Liver (tissue), 9 donors: ENCODE results near the gene PDE6B. TPM values are rescaled to one million over a fixed set of nuclear protein-coding genes. Genes with fewer than 3 reads are reported as not detected.

Experiments
- DNase-seq: peaks from one replicate; pipeline ENCODE4 v3.0.0-alpha.2; 2017; ENCODE audit warnings: low spot score
- H3K27ac ChIP-seq, 2 donors: one replicate each; pipeline ENCODE4 v1.7.0; 2013; ENCODE audit warnings: inconsistent platforms in 2 of 2, low read length in 2 of 2, control low read depth in 1 of 2, low read depth in 1 of 2, mild to moderate bottlenecking in 1 of 2
- H3K27me3 ChIP-seq, 4 donors: one replicate each; pipeline versions ENCODE4 v1.6.1 to v1.7.0; 2013; ENCODE audit warnings: low read length in 3 of 4, inconsistent platforms in 1 of 4, mild to moderate bottlenecking in 1 of 4, moderate library complexity in 1 of 4; ENCODE audit not compliant: control insufficient read depth in 4 of 4, insufficient read depth in 4 of 4
- H3K36me3 ChIP-seq, 4 donors: one replicate each; pipeline versions ENCODE4 v1.6.1 to v1.7.0; 2013; ENCODE audit warnings: low read length in 3 of 4, mild to moderate bottlenecking in 3 of 4, low read depth in 1 of 4, moderate library complexity in 1 of 4; ENCODE audit not compliant: control insufficient read depth in 4 of 4, insufficient read depth in 3 of 4
- H3K4me1 ChIP-seq, 4 donors: one replicate each; pipeline versions ENCODE4 v1.6.1 to v1.7.0; 2013; ENCODE audit warnings: low read length in 3 of 4, mild to moderate bottlenecking in 3 of 4, moderate library complexity in 1 of 4; ENCODE audit not compliant: control insufficient read depth in 4 of 4, insufficient read depth in 4 of 4
- H3K4me3 ChIP-seq, 3 donors: one replicate each; pipeline versions ENCODE4 v1.6.1 to v1.7.0; 2013; ENCODE audit warnings: low read length in 3 of 3, control low read depth in 1 of 3, low read depth in 1 of 3, mild to moderate bottlenecking in 1 of 3
- H3K9ac ChIP-seq, 2 donors: one replicate each; pipeline ENCODE4 v1.7.0; 2013; ENCODE audit warnings: low read length in 2 of 2, mild to moderate bottlenecking in 2 of 2, moderate library complexity in 2 of 2, control low read depth in 1 of 2, low read depth in 1 of 2
- H3K9me3 ChIP-seq, 4 donors: one replicate each; pipeline versions ENCODE4 v1.6.1 to v1.7.0; 2013; ENCODE audit warnings: low read length in 3 of 4; ENCODE audit not compliant: control insufficient read depth in 4 of 4
- ATF3 ChIP-seq: IDR thresholded peaks from 2 replicates; pipeline ENCODE4 v1.6.1; 2016; ENCODE audit warnings: antibody characterized with exemption
- CTCF ChIP-seq: fragments of 150-350 bp; IDR thresholded peaks from 2 replicates; pipeline ENCODE4 v1.5.1; 2017; ENCODE audit warnings: improper control_type of control experiment, low read depth, low read length; ENCODE audit not compliant: missing input control
- EGR1 ChIP-seq, 2 donors: IDR thresholded peaks; 2 replicates each; pipeline ENCODE4 v1.6.1; 2016 to 2018; ENCODE audit warnings: antibody characterized with exemption in 2 of 2, low read depth in 2 of 2
- FOXA1 ChIP-seq: IDR thresholded peaks from 2 replicates; pipeline ENCODE4 v1.6.1; 2016; ENCODE audit warnings: antibody characterized with exemption
- FOXA2 ChIP-seq: IDR thresholded peaks from 2 replicates; pipeline ENCODE4 v1.6.1; 2016; ENCODE audit warnings: antibody characterized with exemption
- GABPA ChIP-seq, 2 donors: IDR thresholded peaks in 1 of 2; conservative IDR thresholded peaks in 1 of 2; 2 replicates each; pipeline ENCODE4 v1.6.1; 2016; ENCODE audit warnings: antibody characterized with exemption in 2 of 2, mild to moderate bottlenecking in 1 of 2, moderate library complexity in 1 of 2
- HNF4A ChIP-seq, 2 donors: conservative IDR thresholded peaks; 2 replicates each; pipeline ENCODE4 v1.6.1; 2016; ENCODE audit warnings: antibody characterized with exemption in 2 of 2, mild to moderate bottlenecking in 2 of 2
- HNF4G ChIP-seq: IDR thresholded peaks from 2 replicates; pipeline ENCODE4 v1.6.1; 2016; ENCODE audit warnings: antibody characterized with exemption
- JUND ChIP-seq, 2 donors: IDR thresholded peaks; 2 replicates each; pipeline ENCODE4 v1.6.1; 2016; ENCODE audit warnings: antibody characterized with exemption in 2 of 2
- NR2F2 ChIP-seq: IDR thresholded peaks from 2 replicates; pipeline ENCODE4 v1.6.1; 2016; ENCODE audit warnings: antibody characterized with exemption
- RAD21 ChIP-seq, 2 donors: IDR thresholded peaks; 2 replicates each; pipeline ENCODE4 v1.6.1; 2016; ENCODE audit warnings: antibody characterized with exemption in 2 of 2, mild to moderate bottlenecking in 2 of 2
- RXRA ChIP-seq, 2 donors: IDR thresholded peaks; 2 replicates each; pipeline ENCODE4 v1.6.1; 2017 to 2018; ENCODE audit warnings: antibody characterized with exemption in 2 of 2, mild to moderate bottlenecking in 1 of 2
- SP1 ChIP-seq: IDR thresholded peaks from 2 replicates; pipeline ENCODE4 v1.6.1; 2018; ENCODE audit warnings: antibody characterized with exemption, mild to moderate bottlenecking
- TAF1 ChIP-seq: conservative IDR thresholded peaks from 2 replicates; pipeline ENCODE4 v1.6.1; 2016; ENCODE audit warnings: antibody characterized with exemption, mild to moderate bottlenecking
- YY1 ChIP-seq: IDR thresholded peaks from 2 replicates; pipeline ENCODE4 v1.6.1; 2016; ENCODE audit warnings: antibody characterized with exemption, mild to moderate bottlenecking
- WGBS: extraction: QIAGEN DNeasy Blood & Tissue Kit; methylation state at CpG from one replicate; pipeline ENCODE4 v1.1.7; 2013; 5-methylcytosine and 5-hydroxymethylcytosine counted together
- polyA plus RNA-seq, 2 donors: library from polyadenylated mRNA; stranded (reverse) in 1 of 2; unstranded in 1 of 2; fragments of 200-250 nt in 1 of 2; fragments of >200 nt in 1 of 2; fragmentation: Nextera tagmentation in 1 of 2; extraction: Ambion mirVana in 1 of 2; gene quantifications; one replicate each; pipeline versions ENCODE4 v1.2.1 to v1.2.3, GENCODE V29; 2013 to 2015
- total RNA-seq, 2 donors: library from RNA; depleted of rRNA; stranded (reverse); fragments of >200 nt; gene quantifications; one replicate each; pipeline ENCODE4 v1.2.3, GENCODE V29; 2014
- TF ChIP-seq, protein P1 (sequence below): IDR thresholded peaks from 2 replicates; pipeline ENCODE4 v1.6.1; 2016; ENCODE audit warnings: antibody characterized with exemption
- TF ChIP-seq, protein P2 (sequence below): IDR thresholded peaks from 2 replicates; pipeline ENCODE4 v1.6.1; 2016; ENCODE audit warnings: antibody characterized with exemption, mild to moderate bottlenecking
- TF ChIP-seq, protein P3 (sequence below): IDR thresholded peaks from 2 replicates; pipeline ENCODE4 v1.6.1; 2016; ENCODE audit warnings: antibody characterized with exemption
- donor health status: healthy.
- donor health status: healthy.
- donor health status: healthy.
- donor health status: healthy.
- donor health status: healthy.

PDE6B gene
- total and polyA plus RNA-seq, 4 donors = 0.28 to 7.3 (median 0.49) TPM

GRCh38 chr4:710116-710515, 84.7 kb downstream of the PDE6B start:
- WGBS = 81% methylated on average over 9 of the region's 9 CpGs
- H3K27ac ChIP-seq = no peak overlapping the region
- no peak for TF ChIP-seq YY1
- no peak for TF ChIP-seq GABPA (IDR thresholded peaks at IDR 0.05 in 1 of 2, conservative IDR thresholded peaks at IDR 0.05 in 1 of 2)
- TF ChIP-seq SP1 = no peak
- TF ChIP-seq TAF1 = no peak
- TF ChIP-seq JUND (IDR thresholded peaks at IDR 0.05) = no peak
- no peak for TF ChIP-seq NR2F2
- TF ChIP-seq RAD21 (IDR thresholded peaks at IDR 0.05) = no peak
- TF ChIP-seq, protein P1, sequence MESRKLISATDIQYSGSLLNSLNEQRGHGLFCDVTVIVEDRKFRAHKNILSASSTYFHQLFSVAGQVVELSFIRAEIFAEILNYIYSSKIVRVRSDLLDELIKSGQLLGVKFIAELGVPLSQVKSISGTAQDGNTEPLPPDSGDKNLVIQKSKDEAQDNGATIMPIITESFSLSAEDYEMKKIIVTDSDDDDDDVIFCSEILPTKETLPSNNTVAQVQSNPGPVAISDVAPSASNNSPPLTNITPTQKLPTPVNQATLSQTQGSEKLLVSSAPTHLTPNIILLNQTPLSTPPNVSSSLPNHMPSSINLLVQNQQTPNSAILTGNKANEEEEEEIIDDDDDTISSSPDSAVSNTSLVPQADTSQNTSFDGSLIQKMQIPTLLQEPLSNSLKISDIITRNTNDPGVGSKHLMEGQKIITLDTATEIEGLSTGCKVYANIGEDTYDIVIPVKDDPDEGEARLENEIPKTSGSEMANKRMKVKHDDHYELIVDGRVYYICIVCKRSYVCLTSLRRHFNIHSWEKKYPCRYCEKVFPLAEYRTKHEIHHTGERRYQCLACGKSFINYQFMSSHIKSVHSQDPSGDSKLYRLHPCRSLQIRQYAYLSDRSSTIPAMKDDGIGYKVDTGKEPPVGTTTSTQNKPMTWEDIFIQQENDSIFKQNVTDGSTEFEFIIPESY = no peak
- TF ChIP-seq EGR1 (IDR thresholded peaks at IDR 0.05; ENCODE audit: low read depth in 2 of 2) = no peak
- TF ChIP-seq FOXA2 = no peak
- no peak for TF ChIP-seq RXRA (IDR thresholded peaks at IDR 0.05)
- TF ChIP-seq, protein P2, sequence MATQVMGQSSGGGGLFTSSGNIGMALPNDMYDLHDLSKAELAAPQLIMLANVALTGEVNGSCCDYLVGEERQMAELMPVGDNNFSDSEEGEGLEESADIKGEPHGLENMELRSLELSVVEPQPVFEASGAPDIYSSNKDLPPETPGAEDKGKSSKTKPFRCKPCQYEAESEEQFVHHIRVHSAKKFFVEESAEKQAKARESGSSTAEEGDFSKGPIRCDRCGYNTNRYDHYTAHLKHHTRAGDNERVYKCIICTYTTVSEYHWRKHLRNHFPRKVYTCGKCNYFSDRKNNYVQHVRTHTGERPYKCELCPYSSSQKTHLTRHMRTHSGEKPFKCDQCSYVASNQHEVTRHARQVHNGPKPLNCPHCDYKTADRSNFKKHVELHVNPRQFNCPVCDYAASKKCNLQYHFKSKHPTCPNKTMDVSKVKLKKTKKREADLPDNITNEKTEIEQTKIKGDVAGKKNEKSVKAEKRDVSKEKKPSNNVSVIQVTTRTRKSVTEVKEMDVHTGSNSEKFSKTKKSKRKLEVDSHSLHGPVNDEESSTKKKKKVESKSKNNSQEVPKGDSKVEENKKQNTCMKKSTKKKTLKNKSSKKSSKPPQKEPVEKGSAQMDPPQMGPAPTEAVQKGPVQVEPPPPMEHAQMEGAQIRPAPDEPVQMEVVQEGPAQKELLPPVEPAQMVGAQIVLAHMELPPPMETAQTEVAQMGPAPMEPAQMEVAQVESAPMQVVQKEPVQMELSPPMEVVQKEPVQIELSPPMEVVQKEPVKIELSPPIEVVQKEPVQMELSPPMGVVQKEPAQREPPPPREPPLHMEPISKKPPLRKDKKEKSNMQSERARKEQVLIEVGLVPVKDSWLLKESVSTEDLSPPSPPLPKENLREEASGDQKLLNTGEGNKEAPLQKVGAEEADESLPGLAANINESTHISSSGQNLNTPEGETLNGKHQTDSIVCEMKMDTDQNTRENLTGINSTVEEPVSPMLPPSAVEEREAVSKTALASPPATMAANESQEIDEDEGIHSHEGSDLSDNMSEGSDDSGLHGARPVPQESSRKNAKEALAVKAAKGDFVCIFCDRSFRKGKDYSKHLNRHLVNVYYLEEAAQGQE = no peak
- TF ChIP-seq ATF3 = no peak
- TF ChIP-seq HNF4G = no peak
- TF ChIP-seq CTCF = no peak
- TF ChIP-seq HNF4A (conservative IDR thresholded peaks at IDR 0.05) = no peak
- TF ChIP-seq FOXA1 = no peak
- TF ChIP-seq, protein P3, sequence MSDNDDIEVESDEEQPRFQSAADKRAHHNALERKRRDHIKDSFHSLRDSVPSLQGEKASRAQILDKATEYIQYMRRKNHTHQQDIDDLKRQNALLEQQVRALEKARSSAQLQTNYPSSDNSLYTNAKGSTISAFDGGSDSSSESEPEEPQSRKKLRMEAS = no peak
- no peak for DNase-seq
- no peak overlapping the region for H3K4me3 ChIP-seq
- H3K36me3 ChIP-seq = no peaks in the 10 kb centered on the region
- H3K27me3 ChIP-seq = no peaks in the 10 kb centered on the region
- H3K9me3 ChIP-seq = no peaks in the 10 kb centered on the region
- H3K9ac ChIP-seq = no peak overlapping the region
- H3K4me1 ChIP-seq = peaks cover 6 to 29% (median 14%) of the 10 kb centered on the region in 4 donors
